Iris pigment epithelial cell (primary cell): ENCODE measurements around the gene ACACB.

Source experiments
- DNase-seq: peaks from one replicate; pipeline ENCODE4 v3.0.0-alpha.2; 2011; ENCODE audit warnings: low read depth

ACACB gene

DNA sequence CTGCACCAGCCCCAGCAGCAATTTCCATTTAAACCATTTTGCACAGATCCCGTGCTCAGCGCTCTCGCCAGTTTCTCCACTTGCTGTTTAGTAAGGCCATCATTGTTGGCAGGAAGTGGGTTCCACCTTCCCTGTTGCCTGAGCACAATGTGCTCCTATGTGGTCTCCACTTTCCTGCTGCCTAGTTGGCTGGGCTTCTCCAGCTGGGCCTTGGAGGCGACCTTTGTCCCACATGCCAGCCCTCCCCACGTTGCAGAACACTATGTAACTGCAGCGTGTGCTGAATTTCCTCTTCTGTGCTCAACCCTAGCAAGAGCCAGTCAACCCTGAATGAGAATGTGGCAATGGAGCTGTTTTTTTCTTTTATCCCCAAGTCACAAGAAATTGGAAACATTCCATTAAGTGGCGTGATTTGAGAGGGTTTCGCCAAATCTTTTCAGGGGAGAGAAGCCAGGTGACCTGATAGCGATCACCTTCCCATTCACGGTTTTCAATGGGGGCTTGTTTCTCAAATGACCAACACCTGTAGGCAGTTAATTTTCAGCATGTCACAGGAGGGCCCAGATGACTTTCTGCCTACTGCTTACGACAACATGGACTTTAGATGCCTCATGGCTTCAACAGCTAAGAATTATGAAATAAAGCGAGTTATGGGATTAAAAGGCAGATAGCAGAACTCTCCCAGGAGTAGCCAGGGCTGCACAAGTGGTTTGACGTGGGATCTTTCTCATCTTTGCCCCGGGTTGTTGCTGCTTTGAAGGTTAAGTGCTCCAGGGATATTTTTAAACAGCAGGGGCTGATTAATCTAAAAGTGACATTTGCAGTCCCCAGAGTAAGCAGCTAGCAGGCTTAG lies at the start of gene ACACB:
Gene ACACB, plus strand, starts transcription at position 830 of the 853 bp plus-strand sequence. CDS start 22,819 bp downstream, outside the sequence.
- DNase-seq, result no peak

GRCh38 chr12:109069307-109070271 lies 46.8 kb upstream of the ACACB start:
- DNase-seq, result no peak

GRCh38 chr12:109074866-109075265 lies 41.5 kb upstream of the ACACB start:
- no peak for DNase-seq

GRCh38 chr12:109082751-109083150 lies 33.6 kb upstream of the ACACB start:
- no peak for DNase-seq

DNA sequence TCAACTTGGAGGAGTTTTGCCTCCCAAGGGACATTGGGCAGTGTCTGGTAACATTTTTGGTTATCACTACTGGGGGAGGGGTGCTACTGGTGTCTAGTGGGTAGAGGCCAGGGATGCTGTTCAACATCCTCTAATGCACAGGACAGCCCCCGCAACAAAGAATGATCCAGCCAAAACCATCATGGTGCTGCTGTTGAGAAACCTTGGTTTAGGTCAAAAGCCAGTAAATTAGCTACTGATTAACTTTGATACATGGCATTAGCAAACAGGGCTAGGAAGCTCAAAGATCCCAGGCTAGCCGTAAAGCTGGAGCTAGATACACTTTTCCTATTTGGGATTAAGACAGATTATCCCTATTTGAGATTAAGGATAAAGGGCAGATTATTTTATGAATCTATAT lies 32.0 kb upstream of the ACACB start:
- DNase-seq, result no peak

GRCh38 chr12:109085590-109085989 lies 30.8 kb upstream of the ACACB start:
- no peak for DNase-seq

DNA sequence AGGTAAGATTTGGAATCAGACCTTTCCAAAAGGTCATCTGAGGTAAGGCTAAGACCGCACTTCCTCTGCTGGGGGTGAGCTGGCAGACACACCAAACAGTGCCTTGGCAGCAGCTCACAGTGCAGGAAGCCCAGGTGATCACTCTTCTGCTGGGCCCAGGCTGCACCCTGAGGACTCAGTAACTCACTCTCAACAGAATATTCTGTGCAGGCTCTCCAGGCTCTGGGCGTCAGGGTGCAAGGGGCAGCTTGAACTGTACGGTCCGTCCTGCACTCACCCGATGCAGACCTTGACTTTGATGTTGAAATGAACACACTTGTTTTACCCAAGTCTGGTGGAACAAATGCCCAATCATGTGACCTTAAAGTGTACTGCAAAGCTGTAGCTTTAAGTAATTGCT lies 29.1 kb upstream of the ACACB start:
- no peak for DNase-seq

GRCh38 chr12:109088818-109089217 lies 27.6 kb upstream of the ACACB start:
- peak; percentile 65 for DNase-seq

GRCh38 chr12:109089683-109090082 lies 26.7 kb upstream of the ACACB start:
- DNase-seq, result no peak

GRCh38 chr12:109092497-109093021 lies 23.8 kb upstream of the ACACB start:
- DNase-seq, result no peak

GRCh38 chr12:109093022-109093918 lies 23.1 kb upstream of the ACACB start, which contains the start of gene ALKBH2:
Gene ALKBH2, minus strand, starts transcription at chr12:109093472. Its CDS starts 686 bp downstream, at chr12:109092786.
- DNase-seq, result peak; percentile 89

DNA sequence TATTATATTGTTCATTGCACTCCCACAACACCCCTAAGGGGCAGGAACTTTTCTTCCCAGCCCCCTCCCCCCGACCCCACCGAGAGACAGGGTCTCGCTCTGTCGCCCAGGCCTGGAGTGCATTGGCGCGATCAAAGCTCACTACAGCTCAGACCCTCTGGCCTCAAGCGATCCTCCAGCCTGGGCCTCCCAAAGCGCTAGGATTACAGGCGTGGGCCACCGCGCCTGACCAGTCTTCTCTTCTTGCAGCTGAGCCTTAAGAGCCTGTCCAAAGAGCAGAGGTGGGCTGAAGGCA lies 19.3 kb upstream of the ACACB start:
- DNase-seq, result no peak

- DNase-seq, result peak; percentile 94
These were observed 18.8 kb upstream of the ACACB start, which contains the start of gene UNG for GRCh38 chr12:109097435-109098182. Gene UNG, plus strand, starts transcription at chr12:109097597. Its CDS starts 83 bp downstream, at chr12:109097680.

GRCh38 chr12:109098183-109098604 lies 18.2 kb upstream of the ACACB start:
- DNase-seq, result peak; percentile 62

DNA sequence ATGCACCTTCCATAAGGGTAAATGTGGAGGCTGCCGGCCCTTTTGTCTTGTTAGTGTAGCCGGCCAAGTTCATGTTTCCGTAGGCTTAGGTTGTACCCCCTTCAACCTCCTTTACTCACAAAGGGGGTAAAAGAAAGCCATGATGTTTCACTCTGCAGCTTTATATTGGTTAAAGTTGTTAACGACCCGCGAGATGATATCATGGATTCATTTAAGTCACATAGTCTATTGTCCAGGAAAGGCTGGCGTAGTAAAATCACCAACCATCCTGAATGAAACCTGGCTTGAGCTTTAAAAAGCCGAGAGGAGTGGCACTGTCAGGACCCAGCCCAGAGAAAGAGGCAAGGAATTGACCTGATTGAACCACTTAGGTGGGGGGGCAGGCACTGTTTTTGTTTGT lies 17.7 kb upstream of the ACACB start:
- no peak for DNase-seq

DNA sequence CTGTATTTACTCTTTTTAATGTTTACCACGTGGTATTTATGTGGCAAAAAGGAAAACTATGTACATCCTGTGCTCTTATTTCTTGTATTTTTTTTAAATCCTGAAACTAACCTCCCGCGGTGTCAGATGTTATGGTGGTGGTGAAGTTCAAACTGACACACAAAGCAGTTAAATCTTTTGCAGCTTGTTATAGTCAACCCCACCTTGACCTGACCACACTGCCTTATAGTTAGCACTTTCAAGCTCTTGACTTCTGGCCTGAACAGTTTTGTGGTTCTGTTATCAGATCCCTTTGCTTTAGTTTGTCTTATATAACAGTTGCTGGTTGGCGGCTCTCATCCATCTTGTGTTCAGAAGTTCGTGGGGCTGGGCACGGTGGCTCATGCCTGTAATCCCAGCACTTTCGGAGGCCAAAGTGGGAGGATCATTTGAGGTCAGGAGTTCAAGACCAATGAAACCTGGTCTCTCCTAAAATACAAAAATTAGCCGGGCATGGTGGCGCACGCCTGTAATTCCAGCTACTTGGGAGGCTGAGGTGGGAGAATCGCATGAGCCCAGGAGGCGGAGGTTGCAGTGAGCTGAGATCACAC lies 16.9 kb upstream of the ACACB start:
- peak; percentile 27 for DNase-seq

DNA sequence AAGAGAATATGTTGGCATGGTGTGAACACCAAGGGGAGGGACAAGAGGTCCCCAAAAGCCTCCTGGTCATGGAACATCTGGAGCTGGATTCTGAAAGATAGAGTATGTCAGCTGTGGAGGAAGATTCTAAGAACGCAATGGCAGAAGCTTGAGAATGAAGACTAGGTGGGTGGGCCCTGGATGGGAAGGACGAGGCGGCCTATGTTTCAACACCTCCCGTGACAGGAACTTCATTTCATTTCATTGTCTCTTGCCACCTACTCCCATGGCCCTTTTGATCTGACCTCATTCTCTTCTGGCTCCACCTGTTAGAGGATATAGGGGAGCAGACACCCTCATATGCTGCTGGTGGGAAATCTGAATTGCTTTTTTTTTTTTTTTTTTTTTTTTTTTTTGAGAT lies 15.6 kb upstream of the ACACB start:
- DNase-seq, result no peak

DNA sequence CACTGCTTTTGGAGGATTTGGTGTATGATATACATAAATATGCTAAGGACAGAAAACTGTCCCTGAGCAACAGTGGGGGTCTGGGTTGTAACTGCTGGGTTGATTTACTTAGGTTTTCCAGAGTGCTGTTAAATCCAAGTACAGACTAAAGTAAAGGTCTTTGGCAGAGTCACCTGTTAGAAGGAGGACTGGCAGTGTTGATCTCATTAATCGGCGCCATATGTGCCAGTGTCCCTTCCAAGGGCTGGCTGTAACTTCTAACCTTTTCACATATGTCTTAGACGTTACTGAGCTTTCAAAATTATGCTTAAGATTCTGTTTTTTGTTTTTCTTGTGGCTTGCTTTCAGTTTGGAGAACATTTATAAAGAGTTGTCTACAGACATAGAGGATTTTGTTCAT lies 13.9 kb upstream of the ACACB start:
- DNase-seq, result no peak

DNA sequence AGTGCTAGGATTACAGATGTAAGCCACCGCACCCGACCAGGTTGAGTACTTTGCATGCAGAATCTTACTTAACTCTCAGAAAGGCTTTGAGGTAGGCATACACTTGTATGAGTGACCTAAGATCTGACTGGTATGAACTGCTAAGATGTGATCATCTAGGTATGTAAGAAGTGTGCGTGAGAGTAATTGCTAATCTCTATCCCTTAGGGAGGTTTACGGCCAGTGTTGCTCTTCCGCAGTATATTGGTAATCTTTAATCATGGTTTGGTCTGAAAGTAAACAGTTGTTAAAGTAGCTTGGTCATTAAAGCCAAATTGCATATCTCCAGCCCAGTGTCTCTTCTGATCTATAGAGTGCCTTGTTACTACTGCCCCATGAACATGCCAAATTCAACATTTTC lies 11.2 kb upstream of the ACACB start:
- no peak for DNase-seq

GRCh38 chr12:109109746-109110350 lies 6.5 kb upstream of the ACACB start:
- no peak for DNase-seq
